ENCODE measurements around the gene SNX3.

DNA sequence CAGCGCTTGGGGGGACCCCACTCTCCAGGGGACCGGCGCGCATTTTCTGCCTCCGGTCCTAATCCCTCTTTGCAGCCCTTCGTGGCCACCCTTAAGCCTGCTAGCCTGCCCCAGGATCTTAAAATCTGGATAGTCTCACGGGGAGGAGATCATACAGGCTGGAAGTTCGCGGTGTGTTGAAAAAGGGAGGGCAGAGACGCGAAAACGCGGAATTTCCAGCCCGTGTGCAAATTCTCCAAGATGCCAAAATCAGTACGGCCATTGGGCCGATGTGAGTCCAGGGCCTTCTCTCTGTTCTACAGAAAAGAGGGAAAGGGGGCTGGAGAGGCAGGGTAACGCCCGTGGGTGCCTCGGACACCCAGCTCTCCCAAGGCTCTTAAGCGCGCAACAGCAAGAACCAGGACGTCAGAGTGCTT, 85.7 kb downstream of the SNX3 start:
- TF ChIP-seq POLR2AphosphoS5 (IDR thresholded peaks at IDR 0.05) (no peak), POLR2A (IDR thresholded peaks at IDR 0.05) (no peak)
- TF ChIP-seq, protein P1, sequence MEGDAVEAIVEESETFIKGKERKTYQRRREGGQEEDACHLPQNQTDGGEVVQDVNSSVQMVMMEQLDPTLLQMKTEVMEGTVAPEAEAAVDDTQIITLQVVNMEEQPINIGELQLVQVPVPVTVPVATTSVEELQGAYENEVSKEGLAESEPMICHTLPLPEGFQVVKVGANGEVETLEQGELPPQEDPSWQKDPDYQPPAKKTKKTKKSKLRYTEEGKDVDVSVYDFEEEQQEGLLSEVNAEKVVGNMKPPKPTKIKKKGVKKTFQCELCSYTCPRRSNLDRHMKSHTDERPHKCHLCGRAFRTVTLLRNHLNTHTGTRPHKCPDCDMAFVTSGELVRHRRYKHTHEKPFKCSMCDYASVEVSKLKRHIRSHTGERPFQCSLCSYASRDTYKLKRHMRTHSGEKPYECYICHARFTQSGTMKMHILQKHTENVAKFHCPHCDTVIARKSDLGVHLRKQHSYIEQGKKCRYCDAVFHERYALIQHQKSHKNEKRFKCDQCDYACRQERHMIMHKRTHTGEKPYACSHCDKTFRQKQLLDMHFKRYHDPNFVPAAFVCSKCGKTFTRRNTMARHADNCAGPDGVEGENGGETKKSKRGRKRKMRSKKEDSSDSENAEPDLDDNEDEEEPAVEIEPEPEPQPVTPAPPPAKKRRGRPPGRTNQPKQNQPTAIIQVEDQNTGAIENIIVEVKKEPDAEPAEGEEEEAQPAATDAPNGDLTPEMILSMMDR (IDR thresholded peaks at IDR 0.05 in 8 of 11, conservative IDR thresholded peaks at IDR 0.05 in 3 of 11): no peak
